HL-60 (cell line): ENCODE results near the gene MBD3.

Experiments used
- DNase-seq, 2 experiments: peaks; one replicate each; pipeline ENCODE4 v3.0.0-alpha.2; 2010 to 2020; ENCODE audit warnings: low read depth in 1 of 2, low spot score in 1 of 2
- H3K27ac ChIP-seq: fragments of 250-450 bp; sonication (Bioruptor Pico); replicated peaks from 2 replicates; pipeline ENCODE4 v1.5.1; 2020; ENCODE audit warnings: mild to moderate bottlenecking, moderate library complexity
- H3K27me3 ChIP-seq: fragments of 250-450 bp; sonication (Bioruptor Pico); 2 replicates; pipeline ENCODE4 v1.5.1; 2021; ENCODE audit warnings: mild to moderate bottlenecking, moderate library complexity; ENCODE audit not compliant: insufficient read depth, poor library complexity, severe bottlenecking
- H3K4me3 ChIP-seq: replicated peaks from 2 replicates; pipeline ENCODE4 v1.5.1; 2011; ENCODE audit warnings: mild to moderate bottlenecking, control low read depth, low read length; ENCODE audit not compliant: insufficient read depth
- GABPA ChIP-seq: IDR thresholded peaks from 2 replicates; pipeline ENCODE4 v1.6.1; 2012; ENCODE audit warnings: low read depth
- POLR2AphosphoS5 ChIP-seq: IDR thresholded peaks from 2 replicates; pipeline ENCODE4 v1.6.1; 2012; ENCODE audit warnings: low read depth
- SPI1 ChIP-seq: IDR thresholded peaks from 2 replicates; pipeline ENCODE4 v1.6.1; 2012; ENCODE audit warnings: low read depth, mild to moderate bottlenecking, borderline replicate concordance
- TF ChIP-seq, protein P1 (sequence below): IDR thresholded peaks from 2 replicates; pipeline ENCODE4 v1.6.1; 2012; ENCODE audit warnings: low read depth; ENCODE audit not compliant: insufficient replicate concordance
- TF ChIP-seq, protein P2 (sequence below): IDR thresholded peaks from one replicate; pipeline ENCODE4 v1.5.1; 2011; ENCODE audit warnings: low read length, control low read depth, inconsistent platforms; ENCODE audit not compliant: insufficient read depth

The MBD3 gene

DNA sequence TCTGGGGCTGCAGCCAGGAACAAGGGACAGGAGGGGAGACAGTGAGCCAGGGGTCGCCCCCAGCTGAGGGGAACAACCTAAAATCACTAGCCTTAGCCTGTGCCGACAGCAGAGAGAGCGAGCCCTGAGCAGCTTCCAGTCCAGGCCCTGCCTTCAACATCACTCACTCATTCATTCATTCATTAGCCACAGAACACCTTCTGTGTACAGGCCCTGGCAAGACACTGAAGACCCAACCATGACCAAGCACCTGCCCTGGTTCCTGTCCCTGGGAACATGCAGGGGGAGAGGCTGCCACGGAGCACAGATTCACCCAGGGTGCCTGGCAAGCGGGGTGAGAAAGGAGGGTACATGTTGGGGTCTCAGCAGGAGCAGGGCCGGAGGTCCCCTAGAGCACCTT is 29.4 kb downstream of the MBD3 start:
- Histone ChIP-seq H3K27me3 (no peaks in the 10 kb centered on the region), H3K27ac (no peak overlapping the region)
- TF ChIP-seq, protein P1, sequence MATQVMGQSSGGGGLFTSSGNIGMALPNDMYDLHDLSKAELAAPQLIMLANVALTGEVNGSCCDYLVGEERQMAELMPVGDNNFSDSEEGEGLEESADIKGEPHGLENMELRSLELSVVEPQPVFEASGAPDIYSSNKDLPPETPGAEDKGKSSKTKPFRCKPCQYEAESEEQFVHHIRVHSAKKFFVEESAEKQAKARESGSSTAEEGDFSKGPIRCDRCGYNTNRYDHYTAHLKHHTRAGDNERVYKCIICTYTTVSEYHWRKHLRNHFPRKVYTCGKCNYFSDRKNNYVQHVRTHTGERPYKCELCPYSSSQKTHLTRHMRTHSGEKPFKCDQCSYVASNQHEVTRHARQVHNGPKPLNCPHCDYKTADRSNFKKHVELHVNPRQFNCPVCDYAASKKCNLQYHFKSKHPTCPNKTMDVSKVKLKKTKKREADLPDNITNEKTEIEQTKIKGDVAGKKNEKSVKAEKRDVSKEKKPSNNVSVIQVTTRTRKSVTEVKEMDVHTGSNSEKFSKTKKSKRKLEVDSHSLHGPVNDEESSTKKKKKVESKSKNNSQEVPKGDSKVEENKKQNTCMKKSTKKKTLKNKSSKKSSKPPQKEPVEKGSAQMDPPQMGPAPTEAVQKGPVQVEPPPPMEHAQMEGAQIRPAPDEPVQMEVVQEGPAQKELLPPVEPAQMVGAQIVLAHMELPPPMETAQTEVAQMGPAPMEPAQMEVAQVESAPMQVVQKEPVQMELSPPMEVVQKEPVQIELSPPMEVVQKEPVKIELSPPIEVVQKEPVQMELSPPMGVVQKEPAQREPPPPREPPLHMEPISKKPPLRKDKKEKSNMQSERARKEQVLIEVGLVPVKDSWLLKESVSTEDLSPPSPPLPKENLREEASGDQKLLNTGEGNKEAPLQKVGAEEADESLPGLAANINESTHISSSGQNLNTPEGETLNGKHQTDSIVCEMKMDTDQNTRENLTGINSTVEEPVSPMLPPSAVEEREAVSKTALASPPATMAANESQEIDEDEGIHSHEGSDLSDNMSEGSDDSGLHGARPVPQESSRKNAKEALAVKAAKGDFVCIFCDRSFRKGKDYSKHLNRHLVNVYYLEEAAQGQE: no peak
- no peak for TF ChIP-seq GABPA
- TF ChIP-seq, protein P2, sequence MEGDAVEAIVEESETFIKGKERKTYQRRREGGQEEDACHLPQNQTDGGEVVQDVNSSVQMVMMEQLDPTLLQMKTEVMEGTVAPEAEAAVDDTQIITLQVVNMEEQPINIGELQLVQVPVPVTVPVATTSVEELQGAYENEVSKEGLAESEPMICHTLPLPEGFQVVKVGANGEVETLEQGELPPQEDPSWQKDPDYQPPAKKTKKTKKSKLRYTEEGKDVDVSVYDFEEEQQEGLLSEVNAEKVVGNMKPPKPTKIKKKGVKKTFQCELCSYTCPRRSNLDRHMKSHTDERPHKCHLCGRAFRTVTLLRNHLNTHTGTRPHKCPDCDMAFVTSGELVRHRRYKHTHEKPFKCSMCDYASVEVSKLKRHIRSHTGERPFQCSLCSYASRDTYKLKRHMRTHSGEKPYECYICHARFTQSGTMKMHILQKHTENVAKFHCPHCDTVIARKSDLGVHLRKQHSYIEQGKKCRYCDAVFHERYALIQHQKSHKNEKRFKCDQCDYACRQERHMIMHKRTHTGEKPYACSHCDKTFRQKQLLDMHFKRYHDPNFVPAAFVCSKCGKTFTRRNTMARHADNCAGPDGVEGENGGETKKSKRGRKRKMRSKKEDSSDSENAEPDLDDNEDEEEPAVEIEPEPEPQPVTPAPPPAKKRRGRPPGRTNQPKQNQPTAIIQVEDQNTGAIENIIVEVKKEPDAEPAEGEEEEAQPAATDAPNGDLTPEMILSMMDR: no peak

DNA sequence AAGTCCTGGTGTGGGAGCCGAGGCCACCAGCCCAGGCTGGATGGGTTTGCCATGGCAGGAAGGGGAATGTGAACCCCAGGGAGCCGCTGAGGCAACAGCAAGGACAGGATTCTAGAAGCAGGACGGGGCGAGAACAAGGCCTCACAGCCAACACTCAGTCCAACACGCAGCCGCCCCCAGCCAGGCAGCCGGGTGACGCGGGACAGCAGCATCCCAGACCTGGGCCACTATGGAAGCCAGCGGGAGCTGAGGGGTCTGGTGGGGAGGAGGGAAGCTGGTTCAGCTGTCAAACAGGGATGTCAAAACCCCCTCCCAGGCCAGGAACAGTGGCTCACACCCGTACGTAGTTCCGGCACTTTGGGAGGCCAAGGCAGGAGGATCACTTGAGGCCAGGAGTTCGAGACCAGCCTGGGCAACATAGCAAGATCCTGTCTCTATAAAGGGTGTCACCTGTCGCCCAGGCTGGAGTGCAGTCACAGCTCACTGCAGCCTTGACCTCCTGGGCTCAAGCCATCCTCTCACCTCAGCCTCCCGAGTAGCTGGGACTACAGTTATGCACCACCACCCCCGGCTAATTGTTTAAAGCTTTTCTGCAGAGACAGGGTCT is 31.3 kb downstream of the MBD3 start:
- TF ChIP-seq SPI1: no peak
- no peak for TF ChIP-seq POLR2AphosphoS5
- no peak for TF ChIP-seq GABPA
- TF ChIP-seq, protein P1: no peak
- TF ChIP-seq, protein P2: no peak
- Histone ChIP-seq H3K27ac (no peak overlapping the region), H3K27me3 (no peaks in the 10 kb centered on the region), H3K4me3 (no peak overlapping the region)
- DNase-seq: no peak

More for the DNA sequence above, 29.4 kb downstream of the MBD3 start:
- H3K4me3 ChIP-seq: no peak overlapping the region
- no peak for DNase-seq

DNA sequence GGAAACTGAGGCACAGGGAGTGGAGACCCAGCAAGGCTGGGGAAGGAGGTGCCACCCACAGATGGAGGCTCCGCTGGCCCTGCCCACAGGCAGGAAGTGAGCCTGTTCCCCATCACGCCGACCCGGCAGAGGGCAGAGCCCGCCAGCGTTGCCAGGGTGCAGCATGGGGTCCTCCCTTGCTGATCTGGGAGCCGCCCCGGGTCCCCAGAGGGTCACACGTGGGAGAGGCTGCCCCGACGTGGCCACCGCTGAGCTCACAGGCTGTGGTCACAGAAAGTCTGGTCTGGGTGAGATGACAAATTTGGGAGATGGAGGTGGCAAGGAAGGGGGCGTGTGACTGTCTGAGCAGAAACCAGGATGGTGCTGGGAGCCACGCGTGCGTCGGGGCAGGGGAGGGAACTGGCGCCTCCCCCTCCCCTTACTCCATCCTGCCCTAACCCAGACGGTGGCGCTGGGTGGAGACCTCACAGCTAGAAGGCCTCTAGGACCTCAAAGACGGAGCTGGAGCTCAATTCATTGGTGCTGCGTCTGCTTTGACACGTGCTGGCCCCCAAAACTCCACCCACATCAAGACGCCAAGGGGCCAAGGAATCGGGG is 32.3 kb downstream of the MBD3 start:
- no peak overlapping the region for H3K4me3 ChIP-seq
- no peak for DNase-seq
- no peak overlapping the region for H3K27ac ChIP-seq
- TF ChIP-seq SPI1: no peak
- TF ChIP-seq, protein P1: no peak
- no peak for TF ChIP-seq POLR2AphosphoS5
- TF ChIP-seq, protein P2: no peak
- TF ChIP-seq GABPA: no peak
- H3K27me3 ChIP-seq: no peaks in the 10 kb centered on the region
